Endometrial microvascular endothelial cells (primary cell): ENCODE data around the gene TCF4. TPM values are rescaled to one million over a fixed set of nuclear protein-coding genes. Genes with fewer than 3 reads are reported as not detected.

Experiments
- in situ Hi-C: cut with HindIII; loops from 2 replicates; pipeline ENCODE4 v1.10.0; 2017; ENCODE audit warnings: low sequenced_read_pairs, low pct_unique_long_range_greater_than_20kb; ENCODE audit errors: inconsistent ontology term
- total RNA-seq: library from RNA; depleted of rRNA; stranded (reverse); fragments of >200 nt; gene quantifications from one replicate; pipeline ENCODE4 v1.2.3, GENCODE V29; 2015; ENCODE audit errors: inconsistent ontology term

Gene TCF4
- total RNA-seq, 1 donor from 2014 or later = 80.0 TPM

DNA sequence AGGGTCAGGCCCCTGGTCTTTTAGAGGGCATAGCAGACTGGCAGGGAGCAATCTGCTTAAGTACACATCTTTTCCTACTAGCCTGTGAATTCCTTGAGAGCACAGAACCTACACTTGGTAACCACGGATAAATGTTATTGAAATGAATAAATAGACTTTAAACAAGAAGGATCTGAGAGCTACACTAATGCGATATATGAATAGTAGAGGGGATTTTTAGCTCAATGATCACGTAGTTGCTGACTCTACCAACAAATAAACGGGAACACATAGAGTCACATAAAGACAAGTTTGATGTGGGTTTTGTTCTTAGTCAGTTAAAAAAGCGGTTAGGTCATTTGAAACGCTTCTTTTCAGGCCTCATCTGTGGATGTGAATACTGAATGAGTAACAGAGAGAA is 338.4 kb downstream of the TCF4 start:
- in situ Hi-C loops = no loop called here

DNA sequence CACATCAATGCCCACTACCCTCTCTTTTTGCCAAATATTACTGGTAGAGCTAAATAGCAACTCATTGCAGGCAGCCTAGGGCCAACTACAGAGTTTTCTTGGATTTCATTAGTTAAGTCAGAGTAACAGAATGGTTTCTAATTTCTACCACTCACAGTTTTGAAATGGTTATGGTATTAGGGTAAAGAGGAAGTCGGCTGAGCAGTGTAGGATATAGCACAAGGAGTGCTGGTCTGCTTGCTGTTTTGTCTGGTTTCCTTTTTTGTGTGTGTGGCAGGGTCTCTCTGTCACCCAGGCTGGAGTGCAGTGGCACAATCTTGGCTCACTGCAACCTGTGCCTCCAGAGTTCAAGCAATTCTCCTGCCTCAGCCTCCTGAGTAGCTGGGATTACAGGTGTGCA is 339.5 kb downstream of the TCF4 start:
- in situ Hi-C loops = no loop called here

DNA sequence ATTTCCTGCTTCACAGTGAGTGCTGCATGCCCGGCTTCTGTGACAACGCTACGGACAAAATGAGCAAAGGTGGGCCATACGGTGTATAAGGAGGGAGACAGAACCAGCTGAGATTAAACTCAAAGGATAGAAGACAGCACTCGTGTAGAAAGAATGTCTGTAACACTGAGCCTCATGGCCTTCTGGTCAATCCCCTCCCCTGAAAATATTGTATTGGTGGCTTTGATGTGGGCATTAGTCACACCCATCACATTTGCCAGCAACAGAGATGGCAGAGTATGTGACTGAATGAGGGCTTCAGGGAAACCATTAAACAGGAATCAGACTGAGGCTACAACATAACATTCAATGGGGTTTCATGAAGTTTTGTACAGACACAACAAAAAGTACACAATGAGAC is 341.0 kb downstream of the TCF4 start:
- in situ Hi-C loops = no loop called here

DNA sequence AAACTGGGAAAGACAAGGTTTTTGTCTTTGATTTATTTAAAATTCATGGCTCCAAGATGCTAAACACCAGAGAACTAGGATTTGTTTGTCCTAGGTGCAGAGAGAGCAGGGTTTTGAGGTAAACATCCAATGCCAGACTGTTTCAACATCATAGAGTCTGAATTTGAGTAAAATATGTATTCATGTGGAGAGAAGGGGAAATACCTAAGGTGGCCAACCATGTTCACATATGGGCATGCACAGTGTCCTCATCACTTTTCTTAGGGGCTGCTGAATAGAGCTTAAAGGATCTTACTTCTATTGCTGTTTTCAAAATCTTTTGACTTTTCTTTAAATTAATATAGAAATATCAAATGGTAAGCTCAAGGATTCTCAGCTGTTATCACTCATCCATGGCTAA is 341.7 kb downstream of the TCF4 start:
- in situ Hi-C loops = no loop called here

DNA sequence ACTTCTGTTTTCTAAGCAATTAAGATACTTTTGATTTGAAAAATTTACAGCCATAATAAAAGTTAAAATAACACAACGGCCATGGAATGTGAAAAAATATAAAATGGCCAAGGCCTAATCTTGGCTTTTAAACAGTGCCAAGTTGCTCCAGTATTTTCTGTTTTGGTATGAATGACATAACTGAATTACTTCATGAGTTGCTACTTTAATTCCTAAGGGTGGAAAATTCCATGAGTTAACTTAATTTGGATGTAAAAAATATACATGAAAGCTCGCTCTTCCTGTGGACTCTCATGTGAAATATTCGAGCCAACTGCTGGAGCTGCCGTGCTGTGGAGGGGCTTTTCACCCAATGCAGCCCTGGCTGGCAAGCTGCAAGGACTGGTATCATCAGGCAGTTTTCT is 342.8 kb downstream of the TCF4 start:
- in situ Hi-C loops = no loop called here

DNA sequence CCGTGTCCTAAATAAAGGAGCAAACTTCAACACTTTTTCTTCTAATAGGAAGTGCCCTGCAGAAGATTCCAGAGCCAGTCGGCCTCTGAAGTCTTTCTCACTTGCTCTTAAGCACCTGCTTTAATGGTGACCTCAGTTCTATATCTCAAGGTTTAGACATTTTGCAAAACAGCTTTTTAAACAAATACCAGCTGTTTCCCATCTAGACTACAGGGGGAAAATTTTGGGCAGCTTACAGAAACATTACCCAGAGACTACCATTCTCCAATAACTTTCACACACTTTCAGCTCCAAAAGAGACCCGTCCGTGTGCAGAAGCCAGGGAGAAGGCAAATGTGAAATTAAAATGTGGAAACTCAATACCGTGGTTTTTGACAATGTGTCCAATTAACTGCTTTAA is 343.4 kb downstream of the TCF4 start:
- in situ Hi-C loops = no loop called here

DNA sequence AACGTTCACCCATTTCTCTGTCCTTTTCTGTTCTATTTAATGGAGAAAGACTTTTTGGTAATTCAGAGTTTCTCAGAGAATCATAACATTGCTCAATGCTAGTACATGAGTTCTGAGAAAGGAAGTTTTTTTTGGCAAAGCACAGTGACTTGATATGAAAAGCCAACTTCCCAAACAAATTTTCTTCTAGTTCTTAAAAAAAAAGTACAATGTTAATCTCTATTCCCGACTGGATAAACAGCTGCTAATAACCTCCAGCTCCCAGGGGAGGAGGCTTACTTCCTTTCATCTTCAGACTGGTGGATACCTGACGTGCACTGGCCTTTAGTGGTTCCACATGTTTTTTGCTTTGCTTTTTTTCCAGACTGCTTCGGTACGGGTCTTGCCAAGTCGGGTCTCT is 344.1 kb downstream of the TCF4 start:
- in situ Hi-C loops = no loop called here

DNA sequence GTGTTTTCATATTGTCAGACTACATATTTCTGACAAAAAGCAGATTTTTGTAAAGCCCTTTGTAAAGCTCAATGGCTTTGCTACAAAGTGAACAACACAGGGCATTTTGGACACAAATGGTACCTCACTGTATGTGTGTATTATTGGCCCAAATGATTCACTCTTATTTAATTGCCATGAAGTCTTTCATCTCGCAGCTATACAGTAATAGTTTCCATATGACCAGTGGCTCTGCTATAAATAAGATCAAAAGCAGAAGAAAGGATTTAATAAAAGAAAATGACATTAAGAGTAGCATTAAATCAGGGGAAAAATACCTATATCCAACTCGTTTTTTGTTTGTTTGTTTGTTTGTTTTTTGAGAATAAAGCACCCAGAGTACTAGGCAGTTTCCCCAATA is 344.7 kb downstream of the TCF4 start:
- in situ Hi-C loops = no loop called here

DNA sequence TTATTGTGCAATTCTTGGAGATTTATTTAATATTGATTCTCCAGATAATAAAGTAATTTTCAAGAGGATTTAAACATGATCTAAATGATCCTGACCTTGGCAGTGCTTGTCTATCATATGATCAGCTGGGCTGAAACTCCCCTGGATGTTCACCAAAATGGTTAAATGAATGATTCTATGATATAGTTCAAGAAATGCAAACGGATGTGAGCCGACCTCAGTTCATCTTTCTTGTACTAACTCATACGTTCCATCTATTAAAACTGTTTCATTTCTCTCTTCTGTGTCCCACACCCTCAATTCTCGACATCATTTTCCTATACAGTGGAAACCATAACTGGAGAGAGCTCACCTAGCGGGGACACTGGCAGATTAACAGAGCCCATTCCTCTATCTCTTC is 347.0 kb downstream of the TCF4 start:
- in situ Hi-C loops = no loop called here

DNA sequence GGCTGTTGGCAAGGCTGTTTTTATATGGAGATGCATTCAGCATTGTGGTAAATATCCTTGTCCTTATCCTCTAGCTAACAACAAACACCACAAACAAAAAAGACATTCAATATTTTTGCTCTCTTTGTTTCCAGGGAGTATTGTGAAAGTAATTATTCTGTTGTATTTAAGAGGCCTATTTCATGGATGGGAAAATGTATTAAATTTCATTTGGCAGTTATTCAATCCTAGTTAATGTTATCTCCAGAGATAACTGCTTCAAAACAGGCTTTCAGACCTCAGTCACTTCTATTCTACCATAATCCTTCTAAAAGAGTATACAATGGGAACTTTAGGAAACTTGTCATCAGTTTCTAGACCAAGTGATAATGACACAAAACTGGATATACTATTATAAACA is 348.3 kb downstream of the TCF4 start:
- in situ Hi-C loops = no loop called here

DNA sequence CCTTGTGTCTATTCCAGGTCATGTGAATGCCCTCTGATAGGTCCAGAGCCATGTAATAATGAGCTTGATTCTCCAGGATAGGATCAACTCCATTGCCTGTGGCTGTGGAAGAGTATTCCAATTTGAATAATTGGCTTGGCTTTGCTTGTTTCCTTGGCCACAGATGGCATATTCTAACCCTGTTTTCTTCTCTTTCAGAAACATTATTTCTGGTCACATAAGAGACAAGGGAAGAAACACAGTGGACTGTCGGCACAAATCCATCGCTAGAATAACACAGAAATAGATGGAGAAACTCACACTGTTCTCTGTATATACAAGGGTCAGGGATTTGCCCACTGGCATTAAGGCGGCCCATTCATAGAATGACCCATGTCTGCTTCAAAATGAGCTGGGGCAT is 350.3 kb downstream of the TCF4 start:
- in situ Hi-C loops = no loop called here

DNA sequence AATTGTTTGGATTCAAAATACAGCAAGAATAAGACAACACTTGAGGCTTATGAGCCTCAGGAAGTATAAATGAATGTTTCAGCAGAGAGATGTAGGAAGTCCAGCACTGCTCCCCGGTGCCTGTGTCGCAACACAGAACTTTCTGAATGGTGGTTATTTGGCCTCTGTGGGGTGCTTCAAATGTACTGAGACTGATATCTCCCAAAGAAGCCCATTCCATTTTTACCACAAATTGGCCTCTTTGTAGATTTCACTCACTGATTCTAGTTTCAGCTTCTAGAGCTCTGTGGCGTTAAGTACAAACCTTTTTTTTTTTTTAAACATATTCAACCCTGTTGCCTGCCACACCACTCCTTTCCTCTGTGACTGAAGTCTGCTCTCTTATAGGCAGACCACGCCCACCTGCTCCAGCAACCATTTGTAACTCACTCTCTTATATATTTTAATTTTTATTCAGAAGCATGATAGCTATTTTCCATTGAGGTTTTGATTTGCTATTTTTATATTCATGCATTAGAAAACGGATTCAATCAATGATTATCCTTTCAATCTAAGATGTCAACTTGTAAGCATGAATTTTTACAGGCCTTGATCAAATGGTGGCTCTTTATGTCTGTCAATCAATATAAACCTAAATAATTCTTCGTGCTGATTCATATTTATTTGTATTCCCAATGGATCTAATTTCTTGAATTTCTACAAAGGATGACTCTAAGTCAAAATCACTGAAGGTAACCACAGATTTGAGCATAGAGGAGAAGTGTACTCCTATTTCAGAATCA is 351.7 kb downstream of the TCF4 start:
- in situ Hi-C loops = no loop called here

DNA sequence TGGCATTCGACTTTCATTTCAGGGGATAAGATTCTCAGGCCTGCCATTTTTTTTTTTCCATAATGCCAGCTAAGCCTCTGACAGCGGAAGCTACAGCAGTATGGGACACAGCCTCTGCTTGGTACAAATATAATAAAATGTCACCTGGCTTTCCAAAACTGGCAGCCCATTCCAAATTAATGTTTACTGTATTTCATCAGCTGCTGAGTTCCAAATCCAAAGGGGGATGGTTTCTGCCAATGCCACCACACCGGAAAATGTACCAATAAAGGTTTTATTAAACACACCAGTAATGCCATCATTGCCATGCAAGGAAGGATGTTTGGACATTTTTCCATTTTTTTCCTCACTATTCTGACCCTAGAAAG is 352.9 kb downstream of the TCF4 start:
- in situ Hi-C loops = no loop called here

DNA sequence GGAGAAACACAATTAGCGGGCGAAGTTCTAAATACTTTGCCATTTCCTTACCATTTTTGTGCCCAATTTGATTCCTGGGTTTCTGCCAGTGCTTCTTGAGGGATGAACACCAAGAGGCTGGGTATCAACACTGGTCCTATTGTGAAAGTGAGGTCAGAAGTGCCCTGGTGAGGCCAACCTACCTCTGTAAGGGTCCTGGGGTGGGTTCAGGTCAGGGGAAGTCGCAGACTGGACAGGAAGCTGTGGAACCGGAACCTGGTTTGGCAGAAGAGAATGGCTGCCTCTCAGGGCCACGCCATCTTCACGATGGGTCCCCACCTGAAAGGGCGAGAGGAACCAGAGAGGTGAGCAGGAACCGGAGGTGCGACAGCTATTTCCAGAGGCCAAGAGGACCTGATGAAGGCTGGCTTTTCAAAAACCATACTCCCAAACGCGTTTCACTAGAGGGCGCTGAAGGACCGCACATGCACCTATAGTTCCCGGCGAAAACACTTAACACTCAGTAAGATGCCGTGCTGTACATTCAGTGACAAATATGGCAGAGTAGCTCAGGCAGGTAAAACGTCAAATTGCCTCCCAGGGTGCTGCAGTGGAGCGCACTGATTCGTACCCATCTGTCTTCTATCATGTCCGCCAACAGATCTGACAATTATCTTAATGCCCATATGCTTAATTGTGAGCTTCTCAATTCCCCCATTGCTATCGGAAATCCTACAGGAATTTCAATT is 353.5 kb downstream of the TCF4 start:
- in situ Hi-C loops = no loop called here

DNA sequence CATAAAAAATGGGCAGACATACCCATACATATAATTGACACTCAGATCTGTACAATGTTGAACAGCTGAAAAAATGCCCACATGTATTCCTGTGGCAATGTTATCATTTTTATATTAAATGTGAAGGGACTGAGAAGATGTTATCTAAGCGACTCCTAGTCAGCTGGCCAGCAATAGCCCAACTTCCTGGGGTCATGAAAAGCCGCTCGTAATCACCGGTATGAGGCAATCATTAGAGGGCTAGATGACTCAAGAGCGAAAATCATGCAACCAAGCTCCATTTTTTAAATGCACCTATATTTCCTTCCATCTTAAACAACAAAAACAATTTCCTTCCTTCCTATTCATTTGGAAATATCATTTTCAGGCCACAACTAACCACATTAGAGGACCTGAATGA is 354.1 kb downstream of the TCF4 start:
- in situ Hi-C loops = no loop called here

DNA sequence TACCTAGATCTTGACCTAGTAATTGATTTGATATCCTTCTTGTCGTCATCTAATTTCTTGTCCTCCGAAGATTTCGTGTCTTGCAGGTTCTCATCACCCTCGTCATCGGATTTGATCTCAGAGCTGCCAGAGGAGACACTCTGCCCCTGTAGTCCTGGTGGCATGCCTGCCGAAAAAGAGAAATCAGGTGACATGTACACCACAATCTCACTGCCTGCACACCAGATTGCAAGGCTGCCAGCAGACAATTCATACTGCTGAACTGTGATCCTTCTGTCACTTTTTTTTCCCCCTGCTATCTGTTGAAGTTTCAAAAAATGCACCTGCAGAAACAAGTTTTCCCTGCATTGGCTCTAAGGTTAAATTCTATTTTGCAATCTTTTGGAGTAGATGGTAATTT is 355.5 kb downstream of the TCF4 start:
- in situ Hi-C loops = no loop called here

DNA sequence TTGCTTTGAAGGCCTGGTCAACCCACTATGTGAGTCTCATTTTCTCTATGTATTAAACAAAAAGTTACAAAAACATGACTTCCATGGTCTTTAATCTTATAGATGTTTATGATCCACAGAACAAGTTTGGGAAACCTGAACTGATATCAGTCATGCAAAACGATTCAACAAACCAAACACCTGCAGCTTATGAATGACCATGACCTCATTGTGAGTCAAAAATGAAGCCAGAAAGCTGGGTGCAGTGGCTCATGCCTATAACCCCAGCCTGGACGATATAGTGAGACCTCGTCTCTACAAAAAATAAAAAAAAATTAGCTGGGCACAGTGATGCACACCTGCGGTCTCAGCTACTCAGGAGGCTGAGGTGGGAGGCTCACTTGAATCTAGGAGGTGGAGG is 358.3 kb downstream of the TCF4 start:
- in situ Hi-C loops = no loop called here

DNA sequence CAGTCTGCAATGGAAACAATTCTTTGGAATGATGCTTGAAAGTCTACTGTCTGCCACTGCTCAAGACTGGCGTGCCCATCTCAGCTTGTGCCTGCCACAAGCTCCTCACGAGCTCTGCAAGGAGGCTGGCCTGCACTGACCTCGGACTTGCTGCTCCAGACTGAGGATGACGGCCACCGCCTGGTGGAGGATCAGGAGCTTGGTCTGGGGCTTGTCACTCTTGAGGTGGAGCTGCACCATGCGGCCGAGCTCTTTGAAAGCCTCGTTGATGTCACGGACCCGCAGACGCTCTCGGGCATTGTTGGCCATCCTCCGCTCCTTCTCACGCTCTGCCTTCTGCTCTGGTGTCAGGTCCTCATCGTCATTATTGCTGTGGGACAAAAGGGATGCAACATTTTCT is 359.3 kb downstream of the TCF4 start:
- in situ Hi-C loops = no loop called here

DNA sequence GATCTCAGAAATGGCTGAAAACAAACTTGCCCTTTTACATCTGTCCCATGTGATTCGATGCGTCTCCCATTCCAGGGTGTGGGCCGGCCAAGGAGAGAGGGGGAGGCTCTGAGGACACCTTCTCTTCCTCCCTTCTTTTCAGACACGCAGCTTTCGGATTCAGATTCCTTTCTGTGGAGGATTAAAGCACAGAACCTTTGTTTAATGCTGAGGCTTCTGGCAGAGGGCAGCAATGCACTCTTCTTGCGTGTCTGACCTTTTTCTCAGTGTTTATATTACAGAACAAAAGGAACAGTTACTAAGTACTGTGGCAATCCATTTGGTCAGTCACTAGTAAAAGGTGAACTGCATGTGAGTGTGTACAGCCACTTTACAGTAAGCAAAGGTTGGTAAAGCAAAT is 359.8 kb downstream of the TCF4 start:
- in situ Hi-C loops = no loop called here

DNA sequence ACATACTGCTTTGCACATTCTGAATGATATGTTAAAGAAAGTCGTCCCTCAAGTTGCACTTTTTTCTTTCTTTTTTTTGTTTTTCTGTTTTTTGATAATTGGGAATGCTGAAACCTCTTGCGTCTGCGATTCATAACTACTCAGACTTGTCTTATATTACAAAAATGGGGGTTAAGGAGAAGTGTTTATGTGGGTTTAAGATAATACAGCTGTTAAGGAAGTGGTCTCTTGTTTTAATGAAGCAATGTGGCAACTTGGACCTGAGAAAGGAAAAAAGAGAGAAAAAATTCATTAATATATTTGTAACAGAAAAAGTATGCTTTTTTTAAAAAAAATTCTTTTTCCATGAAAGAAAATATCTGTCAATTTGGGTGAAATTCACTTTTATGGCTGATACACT is 360.2 kb downstream of the TCF4 start:
- in situ Hi-C loops = no loop called here

DNA sequence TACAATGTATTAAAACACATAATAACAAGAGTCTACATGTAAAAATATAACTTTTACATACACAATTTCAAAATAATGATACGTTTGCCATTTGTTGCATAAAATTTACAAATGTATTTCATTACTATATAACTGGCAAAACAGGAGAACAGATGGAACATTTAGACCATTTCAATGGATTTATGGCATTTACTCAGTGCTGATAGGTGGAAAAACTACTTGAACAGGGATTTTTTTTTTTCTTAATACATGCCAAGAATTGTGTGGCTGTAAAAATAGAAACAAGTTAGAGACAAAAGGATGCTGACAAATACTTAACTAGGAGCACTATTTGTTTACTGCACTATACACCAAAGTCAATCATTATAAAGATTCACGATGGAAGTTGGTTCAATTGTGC is 361.9 kb downstream of the TCF4 start:
- in situ Hi-C loops = no loop called here
